HG03139 (cell line): ENCODE data around the gene SAMD10.
"Not testable (repeated sequence)": the region's sequence is repeated elsewhere in the genome, so short reads cannot be mapped to it uniquely, and the experiment has no call there.

Source experiments
- ATAC-seq: cut with Tn5 transposase; IDR thresholded peaks from one replicate; pipeline ENCODE4 v1.9.1; 2021; ENCODE audit not compliant: unreplicated experiment

Gene SAMD10

GRCh38 chr20:63969838-63970713, 9.4 kb downstream of the SAMD10 start, which contains the start of gene ZNF512B:
Gene ZNF512B (minus strand): TSS chr20:63969930. CDS start chr20:63967950, 1,980 bp downstream.
- ATAC-seq = no peak

- no peak for ATAC-seq
These were observed 10.3 kb downstream of the SAMD10 start for GRCh38 chr20:63968928-63969760.

- ATAC-seq = no peak
These were observed 11.1 kb downstream of the SAMD10 start for GRCh38 chr20:63968136-63968927.

GRCh38 chr20:63967330-63968135, 11.9 kb downstream of the SAMD10 start:
- no peak for ATAC-seq

GRCh38 chr20:63966944-63967322, 12.5 kb downstream of the SAMD10 start:
- no peak for ATAC-seq

GRCh38 chr20:63966172-63966943, 13.1 kb downstream of the SAMD10 start:
- no peak for ATAC-seq

- no peak for ATAC-seq
These were observed 15.0 kb downstream of the SAMD10 start for GRCh38 chr20:63964412-63964811.

- ATAC-seq = no peak
These were observed 15.6 kb downstream of the SAMD10 start for GRCh38 chr20:63963784-63964301.

- ATAC-seq = no peak
These were observed 16.1 kb downstream of the SAMD10 start for GRCh38 chr20:63963348-63963741.

- ATAC-seq = no peak
These were observed 16.8 kb downstream of the SAMD10 start for GRCh38 chr20:63962426-63963347.

- no peak for ATAC-seq
These were observed 17.6 kb downstream of the SAMD10 start for GRCh38 chr20:63961664-63962425.

- not testable (repeated sequence) for ATAC-seq
These were observed 18.5 kb downstream of the SAMD10 start for GRCh38 chr20:63960654-63961621.

GRCh38 chr20:63959699-63960075, 19.8 kb downstream of the SAMD10 start:
- no peak for ATAC-seq

- ATAC-seq = no peak
These were observed 20.3 kb downstream of the SAMD10 start for GRCh38 chr20:63958964-63959698.

- no peak for ATAC-seq
These were observed 21.0 kb downstream of the SAMD10 start for GRCh38 chr20:63958471-63958870.
